Activated T-cell treated with anti-CD3 and anti-CD28 coated beads for 1 hour (primary cell): ENCODE measurements around the gene OR14K1.
"Not testable (repeated sequence)": the region's sequence is repeated elsewhere in the genome, so short reads cannot be mapped to it uniquely, and the experiment has no call there.

Source experiments
- DNase-seq: peaks from one replicate; pipeline ENCODE4 v3.0.0-alpha.2; 2020; ENCODE audit warnings: low read depth

Gene OR14K1, protein sequence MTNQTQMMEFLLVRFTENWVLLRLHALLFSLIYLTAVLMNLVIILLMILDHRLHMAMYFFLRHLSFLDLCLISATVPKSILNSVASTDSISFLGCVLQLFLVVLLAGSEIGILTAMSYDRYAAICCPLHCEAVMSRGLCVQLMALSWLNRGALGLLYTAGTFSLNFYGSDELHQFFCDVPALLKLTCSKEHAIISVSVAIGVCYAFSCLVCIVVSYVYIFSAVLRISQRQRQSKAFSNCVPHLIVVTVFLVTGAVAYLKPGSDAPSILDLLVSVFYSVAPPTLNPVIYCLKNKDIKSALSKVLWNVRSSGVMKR

DNA sequence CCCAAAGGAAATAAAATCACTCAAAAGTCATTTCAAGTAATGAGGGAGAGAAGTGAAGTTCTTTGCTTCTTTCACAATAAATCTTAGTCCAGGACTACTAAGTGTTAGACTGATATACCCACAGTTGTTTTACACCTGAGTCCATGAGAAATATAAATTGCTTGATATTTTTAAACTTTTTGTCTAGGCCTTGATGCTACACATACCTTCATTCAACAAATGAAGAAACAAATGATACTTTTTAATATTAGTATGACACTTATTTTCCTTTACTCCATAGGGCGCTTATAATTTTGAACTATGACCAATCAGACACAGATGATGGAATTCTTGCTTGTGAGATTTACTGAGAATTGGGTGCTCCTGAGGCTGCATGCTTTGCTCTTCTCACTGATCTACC is at the start of gene OR14K1:
OR14K1 (plus strand) TSS at position 301 of the 400 bp plus-strand sequence; CDS start at position 301, 0 bp downstream.
- no peak for DNase-seq

DNA sequence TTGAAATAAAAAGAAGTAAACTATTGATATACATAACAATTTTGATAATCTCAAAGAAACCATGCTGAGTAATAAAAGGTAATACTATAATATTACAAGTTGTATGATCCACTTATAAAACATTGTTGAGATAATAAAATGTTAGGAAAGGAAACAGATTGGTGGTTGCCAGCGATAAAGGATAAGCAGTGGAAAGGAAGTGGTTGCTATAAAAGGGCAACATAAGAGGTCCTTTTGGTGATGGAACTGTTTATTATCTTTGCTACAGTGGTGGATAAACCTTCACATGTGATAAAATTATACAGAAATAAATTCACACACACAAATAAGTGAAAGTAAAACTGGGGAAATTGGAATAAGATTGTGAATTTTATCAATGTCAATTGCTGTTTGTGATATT is 37.1 kb upstream of the OR14K1 start:
- DNase-seq = no peak

DNA sequence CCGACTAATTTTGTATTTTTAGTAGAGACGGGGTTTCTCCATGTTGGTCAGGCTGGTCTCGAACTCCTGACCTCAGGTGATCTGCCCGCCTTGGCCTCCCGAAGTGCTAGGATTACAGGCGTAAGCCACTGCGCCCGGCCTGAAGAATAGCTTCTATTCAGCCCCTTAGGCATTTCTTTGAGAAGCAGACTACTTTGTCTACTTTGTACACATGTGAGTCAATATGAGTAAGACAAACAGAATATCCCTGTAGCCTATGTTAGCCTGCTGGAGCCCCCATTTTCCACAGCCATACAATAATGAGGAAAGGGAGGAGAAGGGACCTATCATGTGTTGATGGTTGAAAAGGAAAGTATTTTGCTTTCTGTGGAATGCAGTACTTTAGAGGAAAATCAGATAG is 27.7 kb upstream of the OR14K1 start:
- DNase-seq = not testable (repeated sequence)

- no peak for DNase-seq
These were observed 24.7 kb upstream of the OR14K1 start for GRCh38 chr1:247713753-247714152.

GRCh38 chr1:247716546-247716945 is 21.9 kb upstream of the OR14K1 start, which contains the start of gene OR6F1:
Gene OR6F1 (minus strand): TSS chr1:247716646. CDS start chr1:247712755, 3,891 bp downstream.
- no peak for DNase-seq

DNA sequence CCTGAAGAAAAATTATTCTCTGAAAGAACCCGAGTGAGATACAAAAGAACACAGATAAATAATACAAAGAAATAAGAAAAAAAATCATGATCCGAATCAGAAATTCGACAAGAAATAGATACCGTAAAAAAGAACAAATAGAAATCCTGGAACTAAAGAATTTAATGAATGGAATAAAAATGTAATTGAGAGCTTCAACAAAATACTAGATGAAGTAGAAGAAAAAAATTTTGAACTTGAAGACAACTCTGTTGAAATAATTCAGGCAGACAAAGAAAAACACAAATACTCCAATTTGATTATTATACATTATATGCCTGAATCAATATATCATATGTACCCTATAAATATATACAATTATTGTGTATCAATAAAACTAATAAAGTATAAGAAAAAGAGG is 17.2 kb upstream of the OR14K1 start:
- DNase-seq = no peak

DNA sequence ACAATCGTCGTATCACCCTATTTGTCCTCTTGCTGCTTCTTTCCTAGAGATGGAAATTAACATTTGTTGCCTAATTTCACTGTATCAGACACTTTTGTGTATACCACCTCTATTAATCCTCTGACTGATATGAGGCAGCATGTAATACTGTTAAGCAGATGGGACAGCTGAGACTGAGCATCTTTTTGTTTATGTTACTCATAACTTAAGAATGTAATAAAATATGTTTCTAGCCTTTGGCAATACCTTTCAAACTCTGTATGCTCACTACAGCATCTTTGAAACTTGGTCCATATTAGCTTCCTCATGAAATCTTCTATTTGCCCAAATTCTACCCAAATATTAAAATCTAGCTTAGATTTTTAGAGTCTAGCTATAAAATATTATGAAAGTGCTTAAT is 2.3 kb downstream of the OR14K1 start:
- no peak for DNase-seq

- DNase-seq = no peak
These were observed 3.3 kb downstream of the OR14K1 start for GRCh38 chr1:247741756-247742155.

GRCh38 chr1:247742215-247742760 is 3.9 kb downstream of the OR14K1 start:
- DNase-seq = not testable (repeated sequence)

DNA sequence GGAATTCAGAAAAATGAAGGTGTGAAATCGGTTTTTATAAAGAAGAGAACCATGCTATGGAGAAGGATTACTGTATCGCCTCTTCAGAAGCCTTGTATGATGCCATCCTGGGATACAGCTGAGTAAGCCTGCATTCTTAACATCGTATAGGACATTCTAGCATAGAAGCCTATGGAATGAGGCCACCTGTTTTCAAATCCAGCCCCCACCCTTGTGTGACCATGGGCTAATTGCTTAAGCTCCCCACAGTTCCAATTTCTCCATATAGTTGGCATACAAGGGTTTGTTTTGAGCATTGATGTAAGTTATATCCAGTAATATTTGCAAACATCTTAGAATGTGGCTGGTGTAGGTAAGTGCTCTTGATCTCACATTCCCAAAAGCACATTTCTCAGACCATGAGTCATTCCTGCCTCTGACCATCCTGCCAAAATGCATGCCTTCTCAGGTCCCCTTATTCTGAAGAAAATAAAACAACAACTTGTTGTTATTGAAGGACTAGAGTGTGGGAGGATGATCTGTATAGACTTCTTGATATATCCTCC is 8.0 kb downstream of the OR14K1 start:
- DNase-seq = no peak

- DNase-seq = no peak
These were observed 9.2 kb downstream of the OR14K1 start for GRCh38 chr1:247747616-247748015.

- no peak for DNase-seq
These were observed 9.6 kb downstream of the OR14K1 start, which contains the start of gene OR14A2 for GRCh38 chr1:247748041-247748440. Gene OR14A2 (minus strand): TSS chr1:247748141.

GRCh38 chr1:247749870-247750269 is 11.5 kb downstream of the OR14K1 start:
- DNase-seq = no peak

DNA sequence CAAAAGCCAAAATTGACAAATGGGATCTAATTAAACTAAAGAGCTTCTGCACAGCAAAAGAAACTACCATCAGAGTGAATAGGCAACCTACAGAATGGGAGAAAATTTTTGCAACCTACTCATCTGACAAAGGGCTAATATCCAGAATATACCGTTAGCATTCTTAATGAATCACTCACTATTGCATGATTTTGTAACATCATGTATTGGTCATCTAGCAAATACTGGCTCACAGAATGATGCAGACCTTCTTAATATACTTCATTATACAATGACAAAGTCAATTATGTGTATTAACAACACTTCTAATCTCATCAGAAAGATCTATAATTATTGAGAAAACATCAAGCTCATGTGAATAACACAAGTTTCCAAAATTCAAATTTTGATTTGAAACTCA is 15.9 kb downstream of the OR14K1 start:
- DNase-seq = not testable (repeated sequence)

DNA sequence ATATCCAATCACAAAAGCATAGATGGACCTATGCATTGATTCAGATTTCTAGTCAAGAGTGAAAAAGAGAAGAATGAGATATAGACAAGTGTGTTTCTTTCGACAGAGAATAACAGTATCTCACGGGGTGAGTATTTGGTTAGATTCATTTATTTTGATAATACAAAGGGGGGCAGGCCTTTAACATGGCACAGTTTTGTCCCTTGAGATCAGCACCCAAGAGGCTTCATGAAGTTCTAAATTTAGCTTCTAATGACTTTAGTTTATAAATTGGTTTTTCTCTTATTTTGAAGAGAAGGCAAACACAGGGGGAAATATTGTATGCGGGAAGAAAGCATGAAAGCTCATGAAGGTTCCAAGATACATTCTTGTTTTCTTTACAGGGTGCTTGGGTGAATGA is 22.0 kb downstream of the OR14K1 start, which contains the start of gene OR1C1:
OR1C1 (minus strand) TSS at position 101 of the 400 bp plus-strand sequence. CDS start 2,150 bp downstream, outside the sequence.
- no peak for DNase-seq

DNA sequence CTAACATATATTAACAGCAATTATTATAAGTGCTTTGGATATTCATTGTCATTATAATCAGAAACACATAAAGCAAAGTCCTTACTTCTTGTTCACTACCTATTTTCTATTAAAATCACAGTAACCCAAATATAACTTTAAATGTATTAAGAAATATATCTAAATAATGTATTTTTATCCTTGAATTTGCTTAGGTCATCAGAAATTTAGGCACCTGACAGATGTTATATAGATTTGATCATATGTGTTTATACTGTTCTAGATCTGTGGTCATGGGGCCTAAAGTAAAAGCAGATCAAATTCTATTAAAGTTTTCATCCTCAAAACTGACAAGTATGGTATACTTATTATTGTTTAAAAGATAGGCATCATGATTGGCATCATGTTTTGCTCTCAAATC is 31.2 kb downstream of the OR14K1 start:
- no peak for DNase-seq
